ENCODE results near the gene HERC2.
"Not testable (repeated sequence)": the region's sequence is repeated elsewhere in the genome, so short reads cannot be mapped to it uniquely, and the experiment has no call there.

The HERC2 gene

DNA sequence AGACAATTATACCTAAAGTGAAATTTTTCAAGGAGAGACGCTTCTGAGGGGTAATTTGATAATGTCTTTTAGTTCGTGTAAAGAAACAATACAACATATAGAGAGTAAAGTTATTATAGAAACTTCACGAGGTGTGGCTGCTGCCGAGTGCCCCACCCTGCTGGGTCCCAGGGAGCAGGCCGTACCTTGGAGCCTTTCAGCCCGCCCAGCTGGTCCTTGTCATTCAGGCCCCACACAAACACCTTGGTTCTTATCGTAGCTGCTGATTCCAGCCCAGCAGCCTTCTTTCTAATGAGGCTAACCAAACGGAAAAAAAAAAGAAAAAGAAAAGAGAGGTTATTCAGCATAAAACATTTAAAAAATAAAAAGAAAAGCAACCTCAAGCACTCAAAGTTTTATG, 139.8 kb downstream of the HERC2 start:
- no peak for DNase-seq (ENCODE audit: low spot score)

DNA sequence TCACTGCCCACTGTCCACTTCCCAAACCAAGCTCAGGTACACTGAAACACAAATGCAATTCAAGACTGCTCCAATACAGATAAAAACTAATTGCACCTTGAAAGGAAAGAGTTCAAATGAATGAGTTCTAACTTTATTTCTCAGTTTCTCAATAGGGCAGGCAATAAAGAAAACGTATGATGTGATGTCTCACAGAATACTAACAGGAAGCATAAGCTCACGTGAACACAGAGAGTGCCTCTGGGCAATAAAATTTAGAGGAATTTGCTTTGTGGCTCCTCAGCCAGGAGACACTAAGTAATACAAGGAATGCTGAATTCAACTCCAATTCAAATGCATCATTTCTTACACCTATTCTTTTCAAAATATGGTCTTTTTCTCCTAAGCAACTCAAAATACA, 140.6 kb downstream of the HERC2 start:
- no peak for DNase-seq (ENCODE audit: low spot score)

DNA sequence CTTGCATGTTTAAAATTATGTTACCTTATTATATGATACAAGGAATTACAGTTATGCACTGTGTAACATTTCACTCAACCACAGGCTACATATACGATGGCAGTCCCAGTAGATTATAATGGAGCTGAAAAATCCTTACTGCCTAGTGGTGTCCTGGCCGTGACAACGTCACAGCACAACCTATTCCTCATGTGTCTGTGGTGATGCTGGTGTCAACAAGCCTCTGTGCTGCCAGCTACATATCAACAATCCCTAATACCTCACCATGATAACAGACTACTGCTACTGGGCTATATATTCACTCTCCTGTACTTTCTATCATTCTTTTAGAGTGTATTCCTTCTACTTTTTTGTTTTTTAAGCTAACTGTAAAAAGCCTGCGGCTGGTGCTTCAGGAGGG, 142.7 kb downstream of the HERC2 start:
- no peak for DNase-seq (ENCODE audit: low spot score)

- no peak for DNase-seq (ENCODE audit: low spot score)
Observed at GRCh38 chr15:28178727-28179126, 143.3 kb downstream of the HERC2 start.

DNA sequence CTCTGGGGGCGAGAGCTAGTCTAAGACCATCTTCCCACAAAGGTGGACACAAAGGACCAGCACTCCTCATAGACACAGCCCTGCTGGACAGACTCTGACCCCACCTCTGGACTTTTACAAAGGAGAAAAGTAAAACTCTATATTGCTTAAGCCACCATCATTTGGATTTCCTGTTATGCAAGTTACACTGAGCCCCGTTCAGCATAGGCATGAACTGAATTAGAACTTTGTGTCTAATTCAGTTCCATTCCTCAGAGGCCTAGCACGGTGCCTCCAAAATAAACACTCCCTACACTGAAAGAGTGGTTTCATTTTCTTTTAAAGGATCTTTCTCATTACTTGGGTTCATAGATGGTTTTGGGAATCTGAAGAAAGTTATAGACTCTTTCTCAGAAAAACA, 143.7 kb downstream of the HERC2 start:
- DNase-seq (ENCODE audit: low spot score): no peak

DNA sequence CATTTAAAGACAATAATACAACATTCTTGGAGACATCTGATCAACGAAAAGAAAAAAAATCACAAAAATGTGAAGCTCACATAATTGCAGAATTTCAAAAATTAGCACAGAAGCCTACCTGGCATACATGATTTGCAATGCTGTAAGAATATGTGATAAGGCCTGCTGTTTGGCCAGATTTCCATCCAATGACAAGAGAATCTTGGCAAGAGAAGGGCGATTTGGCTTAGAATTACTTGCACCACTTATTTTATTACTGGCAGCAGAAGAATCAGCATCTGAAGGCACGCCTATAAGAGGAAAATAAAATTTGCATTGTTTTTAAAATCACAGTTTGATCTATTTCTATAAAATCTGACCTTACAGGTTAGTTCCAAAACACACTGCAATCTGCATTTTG, 152.6 kb downstream of the HERC2 start:
- DNase-seq (ENCODE audit: low spot score): no peak

- not testable (repeated sequence) for DNase-seq (ENCODE audit: low spot score)
Observed at GRCh38 chr15:28168405-28169121, 153.4 kb downstream of the HERC2 start.

DNA sequence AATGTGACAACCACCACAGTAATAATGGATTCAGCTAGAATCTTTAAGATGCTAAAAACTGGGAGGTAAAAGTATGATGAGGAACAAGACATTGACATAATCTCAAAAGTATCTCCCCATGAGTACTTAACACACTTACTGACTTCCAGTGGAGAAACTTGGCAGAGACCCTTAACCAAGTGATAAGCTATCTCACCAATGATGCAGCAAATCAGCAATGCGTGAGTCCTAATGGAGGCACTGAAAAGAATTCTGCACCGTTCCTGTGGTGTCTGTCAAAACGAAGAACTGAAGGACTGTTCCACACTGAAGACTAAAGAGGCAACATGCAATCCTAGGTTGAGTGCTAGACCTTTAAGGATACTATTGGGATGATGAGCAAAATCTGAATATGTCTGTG, 154.9 kb downstream of the HERC2 start:
- no peak for DNase-seq (ENCODE audit: low spot score)

- no peak for DNase-seq (ENCODE audit: low spot score)
Observed at GRCh38 chr15:28165791-28166190, 156.2 kb downstream of the HERC2 start.

GRCh38 chr15:28164876-28165275, 157.1 kb downstream of the HERC2 start:
- DNase-seq (ENCODE audit: low spot score): no peak

- DNase-seq (ENCODE audit: low spot score): no peak
Observed at GRCh38 chr15:28154283-28154682, 167.7 kb downstream of the HERC2 start.

DNA sequence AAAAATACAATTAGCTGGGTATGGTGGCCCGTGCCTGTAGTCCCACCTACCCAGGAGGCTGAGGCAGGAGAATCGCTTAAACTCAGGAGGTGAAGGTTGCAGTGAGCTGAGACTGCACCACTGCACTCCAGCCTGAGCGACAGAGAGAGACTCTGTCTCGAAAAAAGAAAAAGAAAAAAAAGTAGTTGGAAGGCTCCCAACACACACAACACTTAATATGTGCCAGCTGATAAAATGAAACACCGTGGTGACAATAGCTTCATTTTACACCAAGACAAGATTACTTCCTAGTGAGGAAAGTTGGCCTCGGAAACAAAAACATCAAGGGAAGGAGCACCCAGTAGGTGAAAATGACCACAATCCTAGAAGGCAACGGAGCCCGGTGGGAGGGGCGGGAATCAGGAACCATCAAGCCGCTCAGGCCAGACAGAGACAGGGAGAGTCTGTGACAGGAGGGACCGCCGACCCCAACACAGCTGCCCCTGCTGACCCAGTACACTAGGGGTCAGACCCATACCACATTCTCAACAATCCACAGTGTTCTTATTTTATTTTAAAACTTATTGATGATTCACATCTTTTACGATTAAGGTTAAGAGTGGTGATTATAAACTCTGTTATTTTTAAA, 168.4 kb downstream of the HERC2 start:
- DNase-seq (ENCODE audit: low spot score): no peak

DNA sequence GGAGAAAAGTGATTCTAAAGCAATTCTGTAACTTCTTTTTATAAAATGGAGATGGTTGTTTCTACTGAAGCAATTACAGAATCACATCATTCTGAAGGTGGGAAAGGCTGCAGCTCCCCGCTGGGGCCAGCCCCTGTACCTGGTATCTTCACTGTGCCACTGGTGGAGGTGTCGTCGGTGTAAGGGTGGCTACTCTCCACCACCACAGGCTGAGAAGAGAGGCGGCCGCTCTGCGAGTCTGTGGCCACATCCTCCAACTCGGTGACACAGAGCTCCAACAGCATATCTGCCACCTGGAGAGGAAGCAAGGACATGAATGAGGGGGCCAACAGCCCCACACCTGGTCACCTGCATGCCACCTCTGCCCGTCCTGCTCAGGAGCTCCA, 169.4 kb downstream of the HERC2 start:
- DNase-seq (ENCODE audit: low spot score): not testable (repeated sequence)

DNA sequence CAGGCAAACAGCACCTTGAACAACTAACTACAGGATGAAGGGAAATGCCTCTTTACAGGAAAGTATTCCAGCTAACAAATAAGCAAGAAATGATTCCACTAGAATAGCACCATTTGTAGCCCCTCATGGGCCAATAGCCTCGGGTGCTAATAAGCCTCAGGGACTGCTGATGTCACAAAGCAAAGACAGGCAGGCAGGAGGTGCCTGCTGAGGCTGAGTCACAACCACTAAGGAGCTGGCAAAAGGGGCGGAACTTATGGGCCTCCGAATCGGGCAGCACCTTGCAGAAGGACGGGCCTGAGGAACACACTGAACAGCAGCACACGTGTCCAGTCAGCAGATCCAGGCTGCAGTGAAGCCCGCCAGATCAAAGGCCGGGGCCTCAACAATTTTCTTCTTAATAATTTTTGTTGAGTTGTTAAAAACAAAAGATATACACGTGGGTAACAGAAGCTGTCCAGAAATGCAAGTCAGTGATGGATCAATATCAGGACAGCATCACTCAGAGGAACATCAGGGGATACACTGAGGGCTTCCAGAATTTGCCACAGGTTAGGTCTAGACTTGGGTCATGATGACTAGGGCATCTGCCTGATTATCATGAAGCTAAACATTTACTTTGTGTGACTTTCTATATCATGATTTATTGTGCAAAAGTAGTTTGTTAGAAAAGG, 170.0 kb downstream of the HERC2 start:
- DNase-seq (ENCODE audit: low spot score): not testable (repeated sequence)

- no peak for DNase-seq (ENCODE audit: low spot score)
Observed at GRCh38 chr15:28147801-28148200, 174.2 kb downstream of the HERC2 start.

DNA sequence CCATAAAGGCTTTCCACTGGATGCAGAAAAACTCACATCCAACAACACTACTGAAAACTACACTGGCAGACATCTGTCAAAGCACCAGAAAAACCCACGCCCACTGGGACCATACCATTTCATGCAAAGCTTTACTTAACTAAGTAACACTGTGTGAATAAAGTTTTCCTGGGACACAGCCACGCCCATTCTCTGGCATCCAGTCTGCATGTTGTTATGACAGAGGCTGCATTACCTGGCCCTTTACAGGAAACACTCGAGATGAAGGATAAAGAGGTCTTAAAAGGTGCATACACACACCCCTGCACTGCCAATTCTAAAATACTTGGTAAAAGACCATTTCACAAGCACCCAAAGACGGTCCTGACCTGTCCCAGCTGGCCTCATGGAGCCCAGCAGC, 176.6 kb downstream of the HERC2 start:
- not testable (repeated sequence) for DNase-seq (ENCODE audit: low spot score)

- peak; percentile 67 for DNase-seq (ENCODE audit: low spot score)
Observed at GRCh38 chr15:28140062-28140461, 181.9 kb downstream of the HERC2 start.

DNA sequence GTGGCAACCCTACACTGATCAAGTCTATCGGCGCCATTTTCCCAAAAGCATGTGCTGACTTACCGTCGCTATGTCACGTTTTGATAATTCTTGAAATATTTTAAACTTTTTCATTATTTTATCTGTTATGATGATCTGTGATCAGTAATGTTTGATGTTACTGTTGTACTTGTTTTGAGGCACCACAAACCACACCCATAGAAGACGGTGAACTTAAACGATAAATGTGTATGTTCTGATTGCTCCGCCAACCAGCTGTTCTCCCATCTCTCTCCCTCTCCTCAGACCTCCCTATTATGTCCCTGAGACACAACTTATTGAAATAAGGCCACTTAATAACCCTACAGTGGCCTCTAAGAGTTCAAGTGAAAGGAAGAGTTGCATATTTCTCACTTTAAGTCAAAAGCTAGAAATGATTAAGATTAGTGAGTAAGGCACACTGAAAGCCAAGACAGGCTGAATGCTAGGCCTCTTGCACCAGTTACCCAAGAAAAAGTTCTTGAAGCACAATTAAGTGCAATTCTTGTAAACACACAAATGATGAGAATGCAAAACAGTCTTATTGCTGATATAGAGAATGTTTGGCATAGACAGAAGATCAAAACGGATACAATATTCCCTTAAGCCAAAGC, 184.5 kb downstream of the HERC2 start:
- not testable (repeated sequence) for DNase-seq (ENCODE audit: low spot score)

GRCh38 chr15:28136236-28136904, 185.6 kb downstream of the HERC2 start:
- DNase-seq (ENCODE audit: low spot score): not testable (repeated sequence)

DNA sequence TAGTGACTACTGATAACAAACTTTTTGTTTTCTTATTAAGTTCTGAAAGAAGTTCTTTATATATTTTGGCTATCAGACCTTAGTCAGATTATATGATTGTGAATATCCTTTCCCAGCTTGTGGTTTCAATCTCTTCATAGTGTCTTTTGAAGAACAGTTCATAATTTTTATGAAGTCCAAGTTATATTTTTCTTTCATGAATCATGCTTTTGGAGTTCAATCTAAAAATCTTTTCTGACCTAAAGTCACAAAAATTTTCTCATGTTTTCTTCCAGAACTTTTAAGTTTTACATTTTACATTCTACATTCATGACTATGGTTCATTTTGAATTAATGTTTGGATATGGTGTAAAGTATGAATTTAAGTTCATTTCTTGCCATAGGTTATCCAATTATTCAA, 188.7 kb downstream of the HERC2 start:
- no peak for DNase-seq (ENCODE audit: low spot score)

- no peak for DNase-seq (ENCODE audit: low spot score)
Observed at GRCh38 chr15:28132524-28133275, 189.3 kb downstream of the HERC2 start.

- no peak for DNase-seq (ENCODE audit: low spot score)
Observed at GRCh38 chr15:28131946-28132345, 190.0 kb downstream of the HERC2 start.

All from putamen (tissue), 1 donor.